Measurements from ENCODE around the gene CDK2. TPM values are rescaled to one million over a fixed set of nuclear protein-coding genes. Genes with fewer than 3 reads are reported as not detected.

CDK2 gene
- total RNA-seq, 2 donors from 2014 or later = 5.4 to 13.8 TPM

DNA sequence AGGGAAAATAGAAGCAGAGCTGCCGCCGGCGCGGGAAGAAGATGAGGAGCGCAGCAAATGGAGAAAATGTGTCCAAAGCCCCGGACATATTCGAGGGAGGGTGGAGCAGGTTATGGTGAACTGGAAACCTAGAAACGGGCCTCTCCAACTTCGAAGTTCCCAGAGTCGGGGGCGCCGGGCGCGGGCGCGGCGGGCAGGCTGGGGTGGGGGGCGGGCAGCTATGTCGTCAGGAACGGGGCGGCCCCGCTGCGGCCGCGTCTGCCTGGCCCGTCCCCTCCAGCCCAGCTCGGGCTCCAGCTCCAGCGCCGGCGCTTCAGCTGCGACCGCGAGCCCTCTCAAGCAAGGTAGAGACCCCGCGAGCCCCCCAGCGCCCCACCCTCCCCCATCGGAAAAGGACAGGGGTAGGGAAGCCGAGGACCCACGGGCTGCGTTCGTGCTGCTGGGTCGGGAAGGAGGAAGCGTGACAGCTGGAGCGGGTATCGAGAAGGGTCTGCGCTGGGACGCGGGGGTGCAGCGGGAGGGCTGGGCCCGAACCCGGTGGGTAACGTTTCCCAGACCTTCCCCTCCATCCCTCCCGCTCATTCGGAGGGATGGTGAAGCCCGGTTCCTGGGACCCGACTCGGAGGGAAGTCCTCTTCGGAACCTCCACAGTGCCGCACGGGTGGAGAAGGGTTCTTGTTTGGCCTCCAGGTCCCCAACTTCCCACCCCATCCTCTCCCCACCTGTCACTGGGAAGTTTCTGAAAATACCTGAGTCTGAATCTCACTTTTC lies 34.7 kb upstream of the CDK2 start:
- TF ChIP-seq, protein P1, sequence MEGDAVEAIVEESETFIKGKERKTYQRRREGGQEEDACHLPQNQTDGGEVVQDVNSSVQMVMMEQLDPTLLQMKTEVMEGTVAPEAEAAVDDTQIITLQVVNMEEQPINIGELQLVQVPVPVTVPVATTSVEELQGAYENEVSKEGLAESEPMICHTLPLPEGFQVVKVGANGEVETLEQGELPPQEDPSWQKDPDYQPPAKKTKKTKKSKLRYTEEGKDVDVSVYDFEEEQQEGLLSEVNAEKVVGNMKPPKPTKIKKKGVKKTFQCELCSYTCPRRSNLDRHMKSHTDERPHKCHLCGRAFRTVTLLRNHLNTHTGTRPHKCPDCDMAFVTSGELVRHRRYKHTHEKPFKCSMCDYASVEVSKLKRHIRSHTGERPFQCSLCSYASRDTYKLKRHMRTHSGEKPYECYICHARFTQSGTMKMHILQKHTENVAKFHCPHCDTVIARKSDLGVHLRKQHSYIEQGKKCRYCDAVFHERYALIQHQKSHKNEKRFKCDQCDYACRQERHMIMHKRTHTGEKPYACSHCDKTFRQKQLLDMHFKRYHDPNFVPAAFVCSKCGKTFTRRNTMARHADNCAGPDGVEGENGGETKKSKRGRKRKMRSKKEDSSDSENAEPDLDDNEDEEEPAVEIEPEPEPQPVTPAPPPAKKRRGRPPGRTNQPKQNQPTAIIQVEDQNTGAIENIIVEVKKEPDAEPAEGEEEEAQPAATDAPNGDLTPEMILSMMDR (IDR thresholded peaks at IDR 0.05) = no peak
- peak; percentile 63 for DNase-seq (ENCODE audit: low spot score)

DNA sequence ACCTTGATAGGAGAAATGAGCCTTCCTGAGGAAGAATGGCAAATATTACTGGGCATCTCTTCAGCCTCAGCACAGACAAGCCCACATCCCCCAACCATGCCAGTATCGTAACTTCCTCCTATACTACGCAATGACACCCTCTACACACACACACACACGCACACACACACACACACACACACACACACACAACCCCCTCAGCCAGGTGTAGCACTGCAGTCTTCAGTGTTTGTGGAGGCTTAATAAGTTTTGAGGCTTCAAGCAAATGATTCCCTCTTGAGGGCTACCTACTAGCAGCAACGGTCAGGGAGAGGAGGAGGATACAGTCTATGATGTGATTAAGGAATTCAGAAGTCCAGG lies 34.1 kb upstream of the CDK2 start:
- no peaks in the 10 kb centered on the region for H3K27me3 ChIP-seq
- no peaks in the 10 kb centered on the region for H3K9me3 ChIP-seq
- DNase-seq (ENCODE audit: low spot score) = no peak
- H3K4me3 ChIP-seq = peak overlapping the region; percentile 66 to 76
- no peaks in the 10 kb centered on the region for H3K36me3 ChIP-seq
- TF ChIP-seq, protein P1 (IDR thresholded peaks at IDR 0.05) = no peak
- peak overlapping the region in 1 of 2 donors; percentile 78 for H3K27ac ChIP-seq
- H3K4me1 ChIP-seq = peaks cover 0 to 56% of the 10 kb centered on the region in 2 donors

More for the DNA sequence above, 34.7 kb upstream of the CDK2 start:
- H3K9me3 ChIP-seq = no peaks in the 10 kb centered on the region
- peaks cover 0 to 56% of the 10 kb centered on the region in 2 donors for H3K4me1 ChIP-seq
- no peaks in the 10 kb centered on the region for H3K36me3 ChIP-seq
- H3K27me3 ChIP-seq = no peaks in the 10 kb centered on the region
- peak overlapping the region; percentile 66 to 76 for H3K4me3 ChIP-seq
- H3K27ac ChIP-seq = peak overlapping the region; percentile 78 to 86

DNA sequence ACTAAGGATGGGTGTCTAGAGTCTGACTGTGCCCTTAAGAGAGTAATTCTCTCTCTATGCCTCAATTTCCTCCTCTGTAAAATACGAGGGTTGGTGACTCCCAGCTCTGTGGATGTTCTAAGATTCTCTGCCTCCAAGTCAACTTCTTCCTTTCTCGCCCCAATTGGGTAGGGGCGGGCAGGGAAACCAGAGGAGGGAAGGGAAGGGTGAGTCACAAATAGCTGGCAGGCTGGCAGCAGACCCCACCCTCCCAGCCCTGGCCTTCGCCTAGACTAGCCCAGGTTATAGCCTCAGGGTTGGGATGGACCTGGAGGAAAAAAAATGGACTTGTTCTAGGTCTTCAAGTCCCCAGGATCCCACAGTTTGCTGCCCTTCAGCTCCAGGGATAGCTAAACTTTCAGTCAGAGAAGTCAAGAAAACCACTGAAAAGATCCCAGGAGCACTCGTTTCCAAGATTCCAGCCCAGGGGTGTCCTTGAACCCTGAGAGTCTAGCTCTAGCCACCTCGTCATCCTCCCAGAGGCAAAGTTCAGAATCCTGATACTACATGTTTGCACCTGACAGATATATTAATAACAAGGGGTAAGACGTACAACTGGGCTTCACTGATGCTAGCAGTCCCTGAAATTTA lies 33.3 kb upstream of the CDK2 start:
- Histone ChIP-seq H3K27me3 (no peaks in the 10 kb centered on the region), H3K36me3 (no peaks in the 10 kb centered on the region), H3K9me3 (no peaks in the 10 kb centered on the region), H3K4me1 (peaks cover 0 to 52% of the 10 kb centered on the region in 2 donors), H3K4me3 (no peak overlapping the region), H3K27ac (no peak overlapping the region)
- TF ChIP-seq, protein P1 (IDR thresholded peaks at IDR 0.05) = no peak
- no peak for DNase-seq (ENCODE audit: low spot score)

DNA sequence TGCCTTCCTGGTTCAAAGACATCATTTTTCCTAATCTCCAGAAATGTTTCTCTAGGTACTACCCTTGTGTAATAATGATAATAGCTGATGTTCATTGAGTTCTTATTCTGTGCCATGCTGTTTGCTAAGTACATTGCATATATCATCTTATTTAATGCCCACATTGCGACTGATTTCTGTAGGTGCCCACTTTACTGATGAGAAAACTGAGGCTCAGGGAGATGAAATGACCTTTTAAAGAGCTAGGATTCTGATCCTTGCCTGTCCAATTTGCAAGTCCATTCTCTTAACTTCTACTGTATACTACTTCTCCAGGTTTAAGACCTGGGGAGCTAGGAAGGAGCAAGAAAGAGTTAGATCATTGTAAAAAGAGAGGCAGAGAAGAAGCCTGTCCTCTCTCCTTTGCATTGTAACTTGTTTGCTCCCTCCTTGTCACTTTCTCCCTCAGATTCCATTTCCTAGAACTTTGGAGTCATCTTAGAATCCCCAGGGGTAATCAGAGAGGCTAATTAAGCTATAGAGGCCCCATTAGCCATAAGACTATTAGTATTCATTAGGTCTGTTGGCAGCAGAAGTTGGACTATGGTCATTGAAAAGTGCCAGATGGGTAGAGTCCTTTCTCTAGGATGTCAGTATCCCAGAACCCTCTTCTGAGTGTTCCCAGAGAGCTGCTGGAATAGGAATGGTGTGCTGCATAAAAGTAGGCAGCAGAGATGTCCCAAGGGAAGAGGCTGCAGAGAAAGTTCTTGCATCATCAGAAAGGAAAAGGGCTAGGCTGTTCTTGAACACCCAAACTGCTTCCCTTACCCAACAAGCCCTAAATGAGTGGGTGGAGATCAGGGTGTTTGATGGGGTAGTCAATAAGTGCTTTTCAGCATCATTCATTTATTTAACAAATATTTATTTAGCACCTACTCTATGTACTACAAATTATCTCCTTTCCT lies 32.6 kb upstream of the CDK2 start:
- Histone ChIP-seq H3K9me3 (no peaks in the 10 kb centered on the region), H3K36me3 (no peaks in the 10 kb centered on the region), H3K27ac (no peak overlapping the region), H3K4me1 (peaks cover 0 to 44% of the 10 kb centered on the region in 2 donors), H3K4me3 (no peak overlapping the region), H3K27me3 (no peaks in the 10 kb centered on the region)
- TF ChIP-seq, protein P1 (IDR thresholded peaks at IDR 0.05) = no peak
- DNase-seq (ENCODE audit: low spot score) = no peak

DNA sequence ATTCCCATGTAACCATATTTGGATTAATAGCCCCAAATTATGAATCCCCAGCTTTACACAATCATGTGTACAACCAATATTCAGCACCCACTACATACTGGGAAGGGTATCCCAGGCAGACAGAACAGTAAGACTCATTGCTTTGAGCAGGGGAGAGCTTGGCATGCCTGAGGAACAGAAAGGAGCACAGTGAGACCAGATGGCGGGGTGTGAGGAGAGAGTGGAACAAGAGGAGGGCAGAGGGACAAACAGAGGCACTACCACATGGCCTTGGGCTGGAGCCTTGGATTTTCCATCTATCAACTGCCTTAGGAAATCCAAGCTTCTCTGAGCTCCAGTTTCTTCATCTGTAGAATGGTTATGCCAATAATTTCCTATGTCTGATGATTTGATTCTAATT lies 31.9 kb upstream of the CDK2 start:
- Histone ChIP-seq H3K36me3 (no peaks in the 10 kb centered on the region), H3K9me3 (no peaks in the 10 kb centered on the region), H3K4me3 (no peak overlapping the region), H3K27me3 (no peaks in the 10 kb centered on the region), H3K27ac (peak overlapping the region in 1 of 2 donors; percentile 62), H3K4me1 (peaks cover 0 to 40% of the 10 kb centered on the region in 2 donors)
- no peak for DNase-seq (ENCODE audit: low spot score)
- TF ChIP-seq, protein P1 (IDR thresholded peaks at IDR 0.05) = no peak
